AG09309 (cell line): ENCODE measurements around the gene UBQLNL.

Source experiments
- DNase-seq: peaks from one replicate; pipeline ENCODE4 v3.0.0-alpha.2; 2010; ENCODE audit warnings: low read depth
- H3K4me3 ChIP-seq: 2 replicates; pipeline ENCODE4 v1.5.1; 2011; ENCODE audit warnings: mild to moderate bottlenecking, low read depth, low read length, moderate library complexity; ENCODE audit not compliant: control insufficient read depth
- CTCF ChIP-seq: IDR thresholded peaks from 2 replicates; pipeline ENCODE4 v1.5.1; 2011; ENCODE audit warnings: mild to moderate bottlenecking, low read depth, low read length, inconsistent platforms; ENCODE audit not compliant: insufficient read depth, control insufficient read depth; ENCODE audit errors: missing control alignments

Gene UBQLNL

GRCh38 chr11:5531053-5531831 is 14.7 kb upstream of the UBQLNL start:
- no peak for TF ChIP-seq CTCF
- DNase-seq = no peak
- no peak overlapping the region for H3K4me3 ChIP-seq

GRCh38 chr11:5528495-5528894 is 12.0 kb upstream of the UBQLNL start:
- TF ChIP-seq CTCF = no peak
- DNase-seq = no peak
- H3K4me3 ChIP-seq = no peak overlapping the region

- DNase-seq = no peak
- TF ChIP-seq CTCF = no peak
- no peak overlapping the region for H3K4me3 ChIP-seq
Observed at GRCh38 chr11:5527716-5528115, 11.2 kb upstream of the UBQLNL start.

GRCh38 chr11:5524756-5525155 is 8.3 kb upstream of the UBQLNL start:
- DNase-seq = no peak
- H3K4me3 ChIP-seq = no peak overlapping the region
- TF ChIP-seq CTCF = no peak

- TF ChIP-seq CTCF = no peak
Observed at GRCh38 chr11:5522308-5522707, 5.8 kb upstream of the UBQLNL start.

GRCh38 chr11:5521540-5521939 is 5.0 kb upstream of the UBQLNL start:
- no peak for DNase-seq
- no peak for TF ChIP-seq CTCF
- H3K4me3 ChIP-seq = no peak overlapping the region

More at GRCh38 chr11:5522308-5522707, 5.8 kb upstream of the UBQLNL start:
- no peak overlapping the region for H3K4me3 ChIP-seq
- no peak for DNase-seq
